Skin epidermis (tissue), 12 donors: ENCODE data around the gene CD320.
"Not testable (repeated sequence)": the region's sequence is repeated elsewhere in the genome, so short reads cannot be mapped to it uniquely, and the experiment has no call there.

Source experiments
- H3K27ac ChIP-seq, 21 experiments: fragments of 200-600 bp; sonication (generic) in 11 of 21; one replicate each; pipeline ENCODE4 v1.5.0; 2020; ENCODE audit warnings: mild to moderate bottlenecking in 3 of 21, inconsistent platforms in 2 of 21, moderate library complexity in 2 of 21
- H3K4me3 ChIP-seq, 7 experiments: fragments of 200-600 bp; sonication (generic) in 2 of 7; one replicate each; pipeline ENCODE4 v1.5.0; 2020; ENCODE audit warnings: inconsistent platforms in 2 of 7, mild to moderate bottlenecking in 2 of 7, moderate library complexity in 1 of 7

CD320 gene

DNA sequence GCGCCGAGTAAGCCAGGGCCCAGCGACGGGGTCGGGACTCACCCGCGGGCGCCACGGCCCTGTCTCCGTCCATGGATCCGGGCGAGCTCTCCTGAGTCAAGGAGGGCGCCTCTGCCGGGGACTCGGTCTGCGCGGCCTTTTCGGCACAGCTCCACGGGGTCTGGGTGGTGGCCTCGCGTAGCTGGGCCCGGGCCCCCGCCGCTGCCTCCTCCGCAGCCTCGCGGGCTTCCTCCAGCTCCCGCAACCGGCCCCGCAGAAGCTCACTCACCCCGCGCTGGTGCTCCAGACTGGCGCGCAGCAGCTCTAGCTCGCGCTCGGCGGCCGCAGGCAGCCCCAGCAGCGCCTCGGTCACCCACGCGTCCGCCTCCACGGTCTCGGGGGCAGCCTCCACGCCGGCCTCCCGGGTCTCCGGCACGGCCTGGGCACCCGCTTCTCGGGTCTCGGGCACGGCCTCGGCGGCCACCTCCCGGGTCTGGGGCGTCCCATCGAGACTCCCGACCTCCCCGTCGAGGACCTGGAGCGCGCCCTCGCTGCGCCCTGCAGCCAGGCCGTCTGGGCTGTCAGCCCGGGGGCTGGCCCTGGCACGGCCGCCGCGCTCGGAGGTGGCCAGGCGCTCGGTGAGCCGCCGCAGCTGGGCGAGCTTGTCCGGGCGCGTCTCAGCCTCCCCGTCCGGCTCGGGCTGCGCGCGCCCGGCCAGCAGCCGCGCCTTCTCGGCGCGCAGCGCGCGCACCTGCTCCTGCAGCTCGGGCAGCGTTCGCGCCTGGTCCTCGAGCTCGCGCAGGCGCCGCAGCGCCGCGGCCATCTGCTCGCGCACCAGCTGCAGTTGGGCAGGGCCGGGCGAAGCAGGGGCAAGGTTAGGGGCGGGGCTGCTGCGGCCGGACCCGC, 26.5 kb upstream of the CD320 start:
- Histone ChIP-seq H3K27ac (no peak overlapping the region), H3K4me3 (peak overlapping the region in 6 of 7 experiments; percentile 0 to 48 (median 26))

DNA sequence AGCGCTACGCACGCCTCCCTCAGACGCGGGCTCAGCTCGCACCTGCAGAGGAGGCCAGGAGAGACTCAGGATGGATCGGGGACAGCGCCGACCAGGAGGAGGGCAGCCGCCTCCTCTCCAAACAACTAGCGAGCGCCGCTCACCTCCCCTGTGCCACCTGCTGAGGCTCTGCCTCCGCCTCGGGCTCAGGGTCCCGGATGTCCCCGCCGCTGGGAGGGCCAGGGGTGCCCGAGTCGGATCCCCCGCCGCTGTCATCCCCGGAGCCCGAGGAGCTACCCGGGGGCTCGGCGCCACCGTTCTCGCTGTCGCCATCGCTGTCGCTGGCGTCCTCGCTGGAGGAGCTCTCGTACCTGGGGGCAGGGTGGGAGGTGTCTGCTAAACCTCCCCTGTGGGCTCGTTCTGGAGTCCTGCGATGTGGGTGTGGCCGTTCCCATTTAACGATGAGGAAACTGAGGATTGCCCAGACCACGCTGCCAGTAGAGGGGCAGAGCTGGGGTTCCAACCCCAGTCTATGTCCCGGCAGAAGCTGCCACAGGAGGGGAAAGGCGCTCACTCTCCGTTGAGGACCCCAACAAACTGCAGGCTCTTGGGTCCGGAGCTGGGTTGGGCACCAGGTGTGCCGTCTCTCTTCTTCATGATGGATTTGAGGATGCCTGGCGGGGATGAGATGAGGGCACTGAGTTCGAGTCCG, 25.8 kb upstream of the CD320 start:
- no peak overlapping the region for H3K27ac ChIP-seq
- H3K4me3 ChIP-seq = peak overlapping the region in 1 of 7 experiments; percentile 23

GRCh38 chr19:8332976-8333766, 25.0 kb upstream of the CD320 start:
- H3K4me3 ChIP-seq = no peak overlapping the region
- H3K27ac ChIP-seq = no peak overlapping the region

DNA sequence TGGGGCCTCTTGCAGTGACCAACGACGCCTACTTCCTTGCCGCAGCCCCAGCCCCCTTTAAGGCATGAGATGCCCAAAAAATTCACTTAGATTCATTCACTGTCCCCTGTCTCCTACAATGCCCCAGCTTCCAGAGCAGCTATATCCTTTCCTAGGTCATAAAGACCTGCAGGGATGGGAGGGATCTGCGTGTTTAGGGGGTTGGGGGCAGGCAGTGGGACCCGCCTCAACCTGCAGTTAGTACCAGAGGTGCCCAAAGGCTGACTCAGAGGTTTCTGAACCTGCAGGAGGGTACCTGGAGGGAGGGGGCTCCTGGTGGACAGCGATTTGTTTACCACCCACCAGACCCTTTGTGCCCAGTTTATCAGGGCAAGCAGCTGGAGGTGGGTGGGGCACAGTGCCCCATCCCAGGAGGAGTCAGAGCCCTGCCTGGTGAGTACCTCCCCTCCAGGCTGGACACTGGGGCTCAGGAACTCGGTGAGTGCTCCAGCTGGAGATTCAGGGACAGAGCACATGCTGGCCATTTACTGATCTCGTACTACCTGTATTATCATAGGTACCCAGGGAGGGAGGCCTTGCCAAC, 23.2 kb upstream of the CD320 start:
- Histone ChIP-seq H3K27ac (no peak overlapping the region), H3K4me3 (no peak overlapping the region)

DNA sequence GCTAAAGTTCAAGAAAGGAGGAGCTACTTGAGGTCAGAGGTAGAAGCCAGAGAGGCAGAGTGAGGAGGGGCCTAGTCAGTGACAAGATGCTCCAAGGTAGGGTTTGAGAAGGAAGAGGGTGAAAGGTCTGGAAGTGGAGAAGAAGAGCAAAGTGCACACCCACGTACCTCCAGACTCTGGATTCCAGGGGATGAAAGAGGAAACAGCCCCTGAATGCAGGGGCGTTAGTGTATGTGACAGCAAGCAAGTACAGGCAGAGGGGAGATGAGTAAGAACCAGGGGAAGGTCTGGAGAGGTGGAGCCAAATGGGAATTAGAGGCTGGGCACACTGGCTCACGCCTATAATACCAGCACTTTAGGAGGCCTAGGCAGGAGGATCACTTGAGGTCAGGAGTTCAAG, 21.8 kb upstream of the CD320 start:
- H3K4me3 ChIP-seq = no peak overlapping the region

DNA sequence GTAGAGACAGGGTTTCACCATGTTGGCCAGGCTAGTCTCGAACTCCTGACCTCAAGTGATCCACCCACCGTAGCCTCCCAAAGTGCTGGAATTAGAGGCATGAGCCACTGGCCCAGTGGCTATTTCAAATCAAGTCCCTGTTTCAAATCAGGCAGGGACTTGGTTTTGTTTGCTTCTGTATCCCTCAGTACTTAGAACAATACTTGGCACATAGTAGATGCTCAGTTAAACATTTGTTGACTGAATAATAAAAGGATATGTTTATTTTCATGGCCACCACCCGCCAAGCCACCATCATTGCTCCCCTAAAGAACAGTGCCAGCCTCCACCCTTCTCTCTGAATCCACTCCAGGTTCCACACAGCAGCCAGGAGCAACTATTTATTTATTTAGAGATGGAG, 17.3 kb upstream of the CD320 start:
- Histone ChIP-seq H3K27ac (no peak overlapping the region), H3K4me3 (no peak overlapping the region)

More for the DNA sequence above, 21.8 kb upstream of the CD320 start:
- H3K27ac ChIP-seq = no peak overlapping the region

DNA sequence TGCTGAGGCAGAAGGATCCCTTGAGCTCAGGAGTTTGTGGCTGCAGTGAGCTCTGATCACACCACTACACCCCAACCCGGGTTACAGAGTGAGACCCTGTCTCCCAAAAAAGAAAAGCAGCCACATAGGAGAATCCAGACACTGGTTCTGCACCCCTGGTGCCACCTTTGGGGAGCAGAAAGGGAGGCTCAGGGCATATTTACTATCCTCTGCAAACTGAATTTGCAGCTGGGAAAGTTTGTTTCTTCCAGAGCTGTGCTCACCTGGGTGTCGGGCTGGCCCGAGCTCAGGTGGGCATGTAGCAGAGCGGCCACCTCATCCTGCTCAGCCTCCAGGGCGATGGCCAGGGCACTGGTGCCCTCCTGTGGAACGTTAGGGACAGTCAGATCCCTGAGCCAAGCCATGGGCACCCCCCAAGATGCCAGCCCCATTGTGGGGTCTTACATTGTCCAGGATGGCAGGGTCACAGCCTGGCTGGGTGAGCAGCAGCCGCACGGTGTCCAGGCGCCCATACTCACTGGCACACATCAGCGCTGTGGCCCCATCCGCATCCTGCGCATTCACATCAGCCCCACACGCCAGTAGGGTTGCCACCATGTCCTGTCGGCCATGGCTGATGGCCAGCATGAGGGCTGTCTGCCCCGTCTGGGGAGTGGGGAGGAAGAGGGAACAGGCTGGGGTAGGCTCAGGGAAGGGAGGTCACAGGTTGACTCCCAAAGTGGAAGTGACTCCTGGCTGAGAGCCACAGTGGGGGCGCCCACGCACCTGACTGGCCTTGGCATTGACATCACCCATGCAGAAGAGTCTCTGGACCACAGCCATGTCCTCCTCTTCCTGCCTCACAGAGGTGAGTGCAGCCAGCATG, 16.3 kb upstream of the CD320 start:
- H3K4me3 ChIP-seq = no peak overlapping the region
- H3K27ac ChIP-seq = no peak overlapping the region

DNA sequence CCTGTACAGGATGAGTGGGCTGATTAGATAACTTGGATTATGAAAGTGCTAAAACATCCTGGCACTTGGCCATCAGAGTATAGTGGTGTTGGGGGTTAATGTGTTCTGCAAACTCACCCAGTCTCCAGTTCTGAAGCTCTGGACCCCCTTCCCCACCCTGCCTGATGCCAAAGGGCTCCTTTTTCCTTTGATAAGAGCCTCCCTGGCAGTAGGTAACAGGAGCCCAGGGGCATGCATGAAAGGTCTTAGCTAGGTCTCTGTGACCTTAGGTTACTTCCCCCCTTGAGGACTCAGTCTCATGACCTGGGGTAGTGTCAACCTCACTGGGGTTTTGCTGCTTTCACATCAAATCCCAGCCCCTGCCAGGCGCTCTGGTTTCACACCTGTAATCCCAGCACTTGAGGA, 15.6 kb upstream of the CD320 start:
- no peak overlapping the region for H3K4me3 ChIP-seq
- H3K27ac ChIP-seq = no peak overlapping the region

GRCh38 chr19:8322638-8322997, 14.5 kb upstream of the CD320 start:
- Histone ChIP-seq H3K27ac (peak overlapping the region in 9 of 21 experiments; percentile 89 to 98 (median 96)), H3K4me3 (peak overlapping the region; percentile 79 to 98 (median 87))

- Histone ChIP-seq H3K27ac (peak overlapping the region; percentile 88 to 98 (median 94)), H3K4me3 (peak overlapping the region; percentile 79 to 98 (median 87))
These were observed 14.0 kb upstream of the CD320 start for GRCh38 chr19:8321986-8322637.

GRCh38 chr19:8321067-8321985, 13.2 kb upstream of the CD320 start, which contains the start of the genes NDUFA7 and RPS28:
NDUFA7 (minus strand) TSS chr19:8321375; CDS start chr19:8321358, 17 bp downstream.
RPS28 (plus strand) TSS chr19:8321496; CDS start chr19:8321531, 35 bp downstream.
- peak within 1 kb of the TSS; percentile 88 to 98 (median 94) for H3K27ac ChIP-seq

DNA sequence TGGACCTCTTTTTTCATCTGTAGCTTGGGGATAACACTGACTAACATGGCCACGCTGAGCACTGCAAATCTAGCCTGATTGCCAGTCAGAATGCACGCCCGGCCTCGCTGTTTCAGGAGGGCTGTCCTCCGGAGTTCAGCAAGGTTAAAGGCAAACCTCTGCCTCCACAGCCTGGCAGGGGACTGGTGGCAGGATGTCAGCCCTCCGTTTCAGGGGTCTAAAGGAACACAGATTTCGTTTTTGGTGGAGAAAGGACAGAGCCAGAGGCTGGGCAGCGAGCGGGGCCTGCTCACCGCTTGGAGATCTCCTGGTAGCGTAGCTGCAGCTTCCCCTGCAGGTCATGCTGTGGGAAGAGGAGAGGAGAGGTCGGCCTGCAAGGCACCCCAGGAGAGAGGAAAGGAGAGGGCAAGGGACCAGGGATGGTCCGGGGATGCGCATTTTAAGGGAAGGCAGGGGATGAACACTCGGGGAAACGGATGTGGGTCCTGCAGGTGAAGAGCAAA, 12.5 kb upstream of the CD320 start:
- peak overlapping the region; percentile 88 to 98 (median 94) for H3K27ac ChIP-seq
- H3K4me3 ChIP-seq = peak overlapping the region; percentile 79 to 98 (median 87)

More at GRCh38 chr19:8321067-8321985, 13.2 kb upstream of the CD320 start, which contains the start of the genes NDUFA7 and RPS28:
- peak within 1 kb of the TSS; percentile 79 to 98 (median 87) for H3K4me3 ChIP-seq

DNA sequence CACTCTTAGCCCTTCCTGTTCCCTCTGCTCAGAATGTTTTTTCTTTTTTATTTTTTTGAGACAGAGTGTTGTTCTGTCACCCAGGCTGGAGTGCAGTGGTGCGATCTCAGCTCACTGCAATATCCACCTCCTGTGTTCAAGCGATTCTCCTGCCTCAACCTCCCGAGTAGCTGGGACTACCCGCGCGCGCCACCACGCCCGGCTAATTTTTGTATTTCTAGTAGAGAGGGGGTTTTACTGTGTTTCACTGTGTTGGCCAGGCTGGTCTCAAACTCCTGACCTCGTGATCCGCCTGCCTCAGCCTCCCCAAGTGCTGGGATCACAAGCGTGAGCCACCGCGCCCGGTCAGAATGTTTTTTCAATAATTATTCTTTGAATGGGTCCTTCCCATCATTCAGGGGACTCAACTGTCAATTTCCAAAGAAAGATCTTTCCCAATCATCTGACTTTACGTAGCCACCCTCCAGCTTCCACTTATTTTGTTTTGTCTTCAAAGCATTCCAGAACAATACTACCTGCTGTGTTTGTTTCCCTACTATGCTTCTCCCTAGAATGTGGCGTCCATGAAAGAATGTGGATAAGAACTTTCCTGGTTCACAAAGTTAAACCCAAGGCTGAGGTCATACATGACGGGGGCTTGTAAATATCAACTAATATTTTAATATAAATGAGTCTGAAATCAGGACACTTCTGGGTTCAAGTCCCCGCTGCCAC, 11.8 kb upstream of the CD320 start:
- H3K4me3 ChIP-seq = peak overlapping the region; percentile 79 to 98 (median 87)

DNA sequence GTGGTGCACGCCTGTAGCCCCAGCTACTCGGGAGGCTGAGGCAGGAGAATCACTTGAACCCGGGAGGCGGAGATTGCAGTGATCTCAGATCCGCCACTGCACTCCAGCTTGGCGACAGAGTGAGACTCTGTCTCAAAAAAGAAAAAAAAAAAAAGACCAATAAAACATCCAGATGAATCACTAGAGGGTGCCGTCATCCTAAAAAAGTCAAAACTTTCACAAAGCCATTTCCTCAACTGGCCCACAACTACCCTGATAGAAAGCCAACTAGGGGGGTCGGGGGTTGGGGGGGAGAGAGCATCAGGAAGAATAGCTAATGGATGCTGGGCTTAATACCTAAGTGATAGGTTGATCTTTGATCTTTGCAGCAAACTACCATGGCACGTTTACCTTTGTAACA, 10.7 kb upstream of the CD320 start:
- not testable (repeated sequence) for H3K4me3 ChIP-seq

More for the DNA sequence above, 11.8 kb upstream of the CD320 start:
- peak overlapping the region in 16 of 21 experiments; percentile 89 to 98 (median 94) for H3K27ac ChIP-seq

GRCh38 chr19:8316351-8317125, 8.4 kb upstream of the CD320 start:
- H3K27ac ChIP-seq = no peak overlapping the region
- no peak overlapping the region for H3K4me3 ChIP-seq

More for the DNA sequence above, 10.7 kb upstream of the CD320 start:
- H3K27ac ChIP-seq = not testable (repeated sequence)
